Endothelial cell (in vitro differentiated cells): ENCODE results near the gene MRNIP. TPM values are rescaled to one million over a fixed set of nuclear protein-coding genes. Genes with fewer than 3 reads are reported as not detected.

Experiments
- DNase-seq: peaks from one replicate; pipeline ENCODE4 v3.0.0; 2021; ENCODE audit warnings: low spot score
- H3K27ac Mint-ChIP-seq: one replicate; pipeline ENCODE4 v1.8.0; 2021; ENCODE audit warnings: mixed read lengths, inconsistent platforms; ENCODE audit not compliant: unreplicated experiment
- H3K27me3 Mint-ChIP-seq: one replicate; pipeline ENCODE4 v1.8.0; 2021; ENCODE audit warnings: mild to moderate bottlenecking, moderate library complexity, mixed read lengths, inconsistent platforms; ENCODE audit not compliant: unreplicated experiment
- H3K36me3 Mint-ChIP-seq: one replicate; pipeline ENCODE4 v1.8.0; 2021; ENCODE audit warnings: mild to moderate bottlenecking, low read depth, mixed read lengths, inconsistent platforms; ENCODE audit not compliant: unreplicated experiment
- H3K4me1 Mint-ChIP-seq: one replicate; pipeline ENCODE4 v1.8.0; 2021; ENCODE audit warnings: mild to moderate bottlenecking, mixed read lengths, inconsistent platforms; ENCODE audit not compliant: unreplicated experiment
- H3K4me3 Mint-ChIP-seq: one replicate; pipeline ENCODE4 v1.8.0; 2021; ENCODE audit warnings: mild to moderate bottlenecking, mixed read lengths, inconsistent platforms; ENCODE audit not compliant: unreplicated experiment
- H3K9me3 Mint-ChIP-seq: one replicate; pipeline ENCODE4 v1.8.0; 2021; ENCODE audit warnings: mixed read lengths, inconsistent platforms; ENCODE audit not compliant: unreplicated experiment
- total RNA-seq: library from RNA; stranded (reverse); fragmentation: NEBNext Ultra II Directional; extraction: Animal tissue kit (Norgen Biotek cat#: 25700); gene quantifications from one replicate; pipeline ENCODE4 v1.2.1, GENCODE V29; 2021; ENCODE audit not compliant: unreplicated experiment
- TF ChIP-seq, protein P1 (sequence below): fragments of 200-600 bp; sonication (generic); IDR thresholded peaks from one replicate; pipeline ENCODE4 v1.5.0; 2021; ENCODE audit warnings: antibody characterized with exemption; ENCODE audit not compliant: unreplicated experiment

MRNIP gene
- total RNA-seq, 1 donor from 2014 or later = 38.5 TPM

DNA sequence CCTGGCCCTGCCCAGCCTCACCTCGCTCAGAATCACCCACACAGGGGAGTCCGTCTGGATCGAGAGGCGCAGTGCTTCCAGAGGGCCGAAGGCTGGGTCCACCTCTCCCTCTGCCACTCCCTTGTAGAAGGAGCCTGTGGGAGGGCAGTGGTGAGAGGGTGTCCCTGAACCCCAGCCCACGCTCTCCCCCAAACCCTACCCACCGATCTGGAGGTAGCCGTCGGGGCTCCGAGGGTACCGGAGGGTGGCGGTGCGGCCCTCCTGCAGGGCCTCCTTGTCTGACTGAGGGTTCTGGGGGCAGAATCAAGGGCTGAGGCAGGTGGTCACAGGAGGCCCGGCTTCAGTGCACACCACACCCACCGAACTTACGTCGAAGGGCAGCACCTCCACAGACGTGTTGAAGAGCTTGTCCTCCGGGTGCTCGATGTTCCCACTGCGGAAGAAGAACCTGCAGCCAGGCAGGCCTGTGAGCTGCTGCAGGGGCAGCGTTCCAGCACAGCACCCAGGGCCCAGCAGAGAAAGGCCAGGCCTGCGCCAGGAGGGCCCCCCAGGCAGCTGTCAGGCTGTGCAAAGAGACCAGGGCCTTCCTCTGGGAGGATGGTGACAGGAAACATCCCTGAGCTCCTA, 60.4 kb downstream of the MRNIP start:
- Mint-ChIP-seq H3K27ac (no peak overlapping the region), H3K4me3 (no peak overlapping the region), H3K27me3 (peaks cover 20% of the 10 kb centered on the region), H3K4me1 (peaks cover 7% of the 10 kb centered on the region), H3K9me3 (no peaks in the 10 kb centered on the region), H3K36me3 (peaks cover 28% of the 10 kb centered on the region)
- DNase-seq = no peak
- TF ChIP-seq, protein P1, sequence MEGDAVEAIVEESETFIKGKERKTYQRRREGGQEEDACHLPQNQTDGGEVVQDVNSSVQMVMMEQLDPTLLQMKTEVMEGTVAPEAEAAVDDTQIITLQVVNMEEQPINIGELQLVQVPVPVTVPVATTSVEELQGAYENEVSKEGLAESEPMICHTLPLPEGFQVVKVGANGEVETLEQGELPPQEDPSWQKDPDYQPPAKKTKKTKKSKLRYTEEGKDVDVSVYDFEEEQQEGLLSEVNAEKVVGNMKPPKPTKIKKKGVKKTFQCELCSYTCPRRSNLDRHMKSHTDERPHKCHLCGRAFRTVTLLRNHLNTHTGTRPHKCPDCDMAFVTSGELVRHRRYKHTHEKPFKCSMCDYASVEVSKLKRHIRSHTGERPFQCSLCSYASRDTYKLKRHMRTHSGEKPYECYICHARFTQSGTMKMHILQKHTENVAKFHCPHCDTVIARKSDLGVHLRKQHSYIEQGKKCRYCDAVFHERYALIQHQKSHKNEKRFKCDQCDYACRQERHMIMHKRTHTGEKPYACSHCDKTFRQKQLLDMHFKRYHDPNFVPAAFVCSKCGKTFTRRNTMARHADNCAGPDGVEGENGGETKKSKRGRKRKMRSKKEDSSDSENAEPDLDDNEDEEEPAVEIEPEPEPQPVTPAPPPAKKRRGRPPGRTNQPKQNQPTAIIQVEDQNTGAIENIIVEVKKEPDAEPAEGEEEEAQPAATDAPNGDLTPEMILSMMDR = no peak

DNA sequence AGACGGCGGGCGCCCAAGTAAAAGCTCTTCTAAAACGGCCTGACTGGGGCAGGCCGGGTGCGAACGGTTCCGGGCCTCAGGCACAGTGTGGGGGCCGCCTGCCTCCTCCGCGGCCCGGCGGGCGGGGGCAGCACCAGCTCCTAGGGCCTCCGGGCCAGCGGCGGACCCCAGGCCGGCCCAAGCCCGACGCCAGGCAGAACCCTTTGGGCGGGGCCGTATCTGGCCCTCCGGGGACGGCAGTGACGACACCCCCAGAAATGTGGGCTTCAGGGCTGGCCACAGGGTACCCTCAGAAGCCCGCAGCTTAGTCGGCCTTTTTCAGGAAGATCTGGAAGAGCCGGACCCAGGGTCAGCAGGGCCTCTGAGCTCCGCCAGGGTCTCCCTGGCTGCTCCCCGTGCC, 60.9 kb downstream of the MRNIP start:
- Mint-ChIP-seq H3K9me3 (no peaks in the 10 kb centered on the region), H3K4me3 (peak overlapping the region; percentile 82), H3K27me3 (peaks cover 22% of the 10 kb centered on the region), H3K36me3 (peaks cover 28% of the 10 kb centered on the region), H3K4me1 (peaks cover 7% of the 10 kb centered on the region), H3K27ac (no peak overlapping the region)
- TF ChIP-seq, protein P1 = no peak
- no peak for DNase-seq

DNA sequence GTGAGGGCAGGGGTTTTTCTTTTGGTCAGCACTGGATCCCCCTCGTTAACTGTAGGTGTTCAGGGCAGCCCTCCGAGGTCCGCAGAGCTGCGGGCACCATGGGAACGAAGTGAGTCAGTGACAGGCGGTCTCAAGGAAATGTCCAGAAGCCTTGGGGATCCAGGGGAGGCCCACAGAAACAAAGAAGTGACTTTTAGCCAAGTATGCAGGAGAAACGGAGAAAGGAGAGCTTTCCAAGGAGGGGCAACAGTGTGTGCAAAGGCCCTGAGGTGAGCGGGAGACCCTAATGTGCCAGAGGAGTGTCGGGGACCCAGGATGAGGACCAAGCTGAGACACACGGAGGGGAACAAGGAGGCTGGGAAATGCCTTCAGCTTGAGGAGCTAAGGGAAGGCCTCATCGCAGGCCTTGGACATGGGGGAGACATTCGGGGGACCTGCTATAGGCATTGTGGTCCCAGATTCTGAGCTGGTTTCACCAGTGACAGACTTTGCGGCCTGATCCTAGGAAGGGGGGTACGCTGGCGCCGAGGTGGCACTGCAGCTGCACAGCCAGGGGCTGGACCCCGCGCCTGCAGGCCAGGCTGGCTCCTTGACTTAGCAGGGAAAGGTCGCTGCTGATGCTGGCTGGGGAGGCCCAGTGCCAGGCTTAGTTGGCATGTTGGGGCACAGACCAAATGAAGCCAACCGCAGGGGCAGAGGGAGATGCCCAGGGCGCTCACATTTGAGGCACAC, 61.6 kb downstream of the MRNIP start:
- no peak for DNase-seq
- Mint-ChIP-seq H3K9me3 (no peaks in the 10 kb centered on the region), H3K4me3 (peak overlapping the region; percentile 82), H3K36me3 (peaks cover 26% of the 10 kb centered on the region), H3K27me3 (peaks cover 23% of the 10 kb centered on the region), H3K27ac (no peak overlapping the region), H3K4me1 (peaks cover 7% of the 10 kb centered on the region)
- TF ChIP-seq, protein P1 = no peak

DNA sequence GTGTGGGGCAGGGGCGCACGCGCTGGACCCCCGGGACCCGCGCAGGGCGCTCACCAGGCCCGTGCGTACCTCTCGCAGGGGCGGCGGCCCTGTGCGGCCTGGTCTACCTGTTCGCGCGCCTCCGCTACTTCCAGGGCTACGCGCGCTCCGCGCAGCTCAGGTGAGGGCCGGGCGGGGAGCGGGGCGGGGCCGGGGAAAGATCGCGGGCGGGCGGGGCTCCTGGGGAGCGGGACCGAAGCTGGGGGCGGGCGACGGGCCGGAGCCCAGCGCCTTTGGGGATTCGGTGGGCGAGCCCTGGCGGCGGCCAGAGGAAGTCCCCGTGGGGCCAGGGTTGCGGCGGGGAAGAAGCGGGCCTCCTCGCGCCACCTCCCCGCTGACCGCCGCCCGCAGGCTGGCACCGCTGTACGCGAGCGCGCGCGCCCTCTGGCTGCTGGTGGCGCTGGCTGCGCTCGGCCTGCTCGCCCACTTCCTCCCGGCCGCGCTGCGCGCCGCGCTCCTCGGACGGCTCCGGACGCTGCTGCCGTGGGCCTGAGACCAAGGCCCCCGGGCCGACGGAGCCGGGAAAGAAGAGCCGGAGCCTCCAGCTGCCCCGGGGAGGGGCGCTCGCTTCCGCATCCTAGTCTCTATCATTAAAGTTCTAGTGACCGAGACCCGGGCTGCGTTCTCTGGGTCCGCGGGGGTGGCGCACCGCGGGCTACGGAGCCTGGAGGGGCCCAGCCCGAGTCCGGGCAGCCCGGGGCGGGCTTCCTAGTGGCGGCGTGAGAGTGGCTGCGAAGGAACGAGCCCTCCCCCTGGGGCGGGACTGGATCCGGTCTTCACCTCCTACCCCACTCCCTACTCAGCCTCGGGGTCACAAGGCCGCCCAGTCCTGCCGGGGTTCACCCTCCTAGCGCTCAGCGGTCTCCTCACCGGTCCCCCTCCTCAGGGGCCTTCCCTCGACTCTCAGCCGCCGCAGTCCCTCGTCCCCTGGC, 62.5 kb downstream of the MRNIP start:
- H3K36me3 Mint-ChIP-seq = peaks cover 21% of the 10 kb centered on the region
- TF ChIP-seq, protein P1 = peak; percentile 64
- peaks cover 7% of the 10 kb centered on the region for H3K4me1 Mint-ChIP-seq
- H3K9me3 Mint-ChIP-seq = no peaks in the 10 kb centered on the region
- no peak overlapping the region for H3K27ac Mint-ChIP-seq
- peak; percentile 86 for DNase-seq
- peak overlapping the region; percentile 82 for H3K4me3 Mint-ChIP-seq
- H3K27me3 Mint-ChIP-seq = peaks cover 18% of the 10 kb centered on the region
